DOHH2 (cell line): Measurements from ENCODE around the gene CIAO1.
A peak's percentile ranks its signal among the peaks of the same experiment; 100 is the strongest.
"Not testable (repeated sequence)": the region's sequence is repeated elsewhere in the genome, so short reads cannot be mapped to it uniquely, and the experiment has no call there.

Experiments used
- H3F3A ChIP-seq: fragments of 200-600 bp; sonication (generic), shearing (Covaris generic); 2 replicates; pipeline ENCODE4 v1.6.0; 2016; ENCODE audit warnings: antibody characterized with exemption, mild to moderate bottlenecking; ENCODE audit not compliant: control insufficient read depth, insufficient read depth
- H3K27ac ChIP-seq: fragments of 200-600 bp; sonication (generic); 2 replicates; pipeline ENCODE4 v1.5.1; 2014; ENCODE audit warnings: low read depth, mild to moderate bottlenecking, low read length, moderate library complexity
- H3K27me3 ChIP-seq: fragments of 200-600 bp; sonication (generic); 2 replicates; pipeline ENCODE4 v1.6.1; 2014; ENCODE audit warnings: mild to moderate bottlenecking, low read length, mixed read lengths; ENCODE audit not compliant: control insufficient read depth
- H3K36me3 ChIP-seq: fragments of 200-600 bp; sonication (generic); 2 replicates; pipeline ENCODE4 v1.6.1; 2014; ENCODE audit warnings: mild to moderate bottlenecking, low read length, moderate library complexity, mixed read lengths; ENCODE audit not compliant: control insufficient read depth
- H3K4me1 ChIP-seq: fragments of 200-600 bp; sonication (generic); 2 replicates; pipeline ENCODE4 v1.6.1; 2014; ENCODE audit warnings: mild to moderate bottlenecking, low read length, mixed read lengths; ENCODE audit not compliant: control insufficient read depth
- H3K4me2 ChIP-seq: fragments of 200-600 bp; sonication (generic); 2 replicates; pipeline ENCODE4 v1.6.0; 2014; ENCODE audit warnings: mild to moderate bottlenecking, low read length, moderate library complexity
- H3K4me3 ChIP-seq: fragments of 200-600 bp; sonication (generic); 2 replicates; pipeline ENCODE4 v1.5.1; 2014; ENCODE audit warnings: mild to moderate bottlenecking, low read length, mixed read lengths
- H3K79me2 ChIP-seq: fragments of 200-600 bp; sonication (generic); 2 replicates; pipeline ENCODE4 v1.6.1; 2014; ENCODE audit warnings: mild to moderate bottlenecking, low read length, mixed read lengths; ENCODE audit not compliant: control insufficient read depth
- H3K9me2 ChIP-seq: fragments of 200-600 bp; sonication (generic); replicated peaks from 2 replicates; pipeline ENCODE4 v1.6.1; 2014; ENCODE audit warnings: mild to moderate bottlenecking, low read length, mixed read lengths; ENCODE audit not compliant: control insufficient read depth
- H3K9me3 ChIP-seq: fragments of 200-600 bp; sonication (generic); 2 replicates; pipeline ENCODE4 v1.6.1; 2014; ENCODE audit warnings: antibody characterized with exemption, low read length, mixed read lengths; ENCODE audit not compliant: control insufficient read depth, insufficient read depth
- H4K20me1 ChIP-seq: fragments of 200-600 bp; sonication (generic); 2 replicates; pipeline ENCODE4 v1.6.0; 2014; ENCODE audit warnings: low read depth, mild to moderate bottlenecking, antibody characterized with exemption, low read length, moderate library complexity; ENCODE audit not compliant: control insufficient read depth, insufficient read depth
- EZH2phosphoT487 ChIP-seq: fragments of 200-600 bp; sonication (generic); IDR thresholded peaks from 2 replicates; pipeline ENCODE4 v1.6.1; 2017; ENCODE audit warnings: borderline replicate concordance, mild to moderate bottlenecking, antibody characterized with exemption, low read length, moderate library complexity, mixed read lengths
- TF ChIP-seq, protein P1 (sequence below): fragments of 200-600 bp; sonication (generic); IDR thresholded peaks from one replicate; pipeline ENCODE4 v1.5.1; 2014; ENCODE audit warnings: antibody characterized with exemption, mild to moderate bottlenecking, low read depth, low read length; ENCODE audit not compliant: poor library complexity, severe bottlenecking

The CIAO1 gene

DNA sequence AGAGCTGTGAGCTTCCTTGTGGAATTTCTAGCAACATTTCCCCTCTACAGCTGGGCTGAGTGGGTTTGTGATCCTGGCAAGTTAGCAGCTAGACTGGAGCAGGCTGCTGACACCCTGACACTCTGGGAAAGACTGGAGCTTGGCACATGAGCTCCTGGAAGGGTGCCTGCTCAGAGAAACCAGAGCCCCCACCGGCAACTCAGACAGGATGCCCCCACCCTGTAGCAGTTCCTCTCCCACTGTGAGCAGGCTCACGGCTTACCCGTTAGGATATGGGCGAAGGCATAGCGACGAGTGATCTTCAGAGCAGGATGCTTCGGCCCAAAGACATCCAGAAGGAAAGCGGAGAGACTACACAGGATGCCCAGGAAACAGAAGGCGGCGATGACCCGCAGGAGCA is 11.5 kb upstream of the CIAO1 start:
- no peak overlapping the region for H3K27ac ChIP-seq
- H3K79me2 ChIP-seq = peaks cover 26% of the 10 kb centered on the region
- peaks cover 75% of the 10 kb centered on the region for H3K36me3 ChIP-seq

GRCh38 chr2:96256611-96257113 is 9.4 kb upstream of the CIAO1 start:
- H3K4me2 ChIP-seq = peak overlapping the region; percentile 26; the same call in 1 of the 2 replicates
- H4K20me1 ChIP-seq = peaks cover 10% of the 10 kb centered on the region
- H3K27ac ChIP-seq = no peak overlapping the region
- H3F3A ChIP-seq = no peaks in the 10 kb centered on the region
- H3K27me3 ChIP-seq = no peaks in the 10 kb centered on the region
- no peak overlapping the region for H3K4me3 ChIP-seq
- peaks cover 47% of the 10 kb centered on the region for H3K79me2 ChIP-seq
- H3K9me3 ChIP-seq = no peaks in the 10 kb centered on the region
- H3K9me2 ChIP-seq = no peaks in the 10 kb centered on the region
- peaks cover 29% of the 10 kb centered on the region for H3K4me1 ChIP-seq
- peaks cover 86% of the 10 kb centered on the region for H3K36me3 ChIP-seq
- TF ChIP-seq, protein P1, sequence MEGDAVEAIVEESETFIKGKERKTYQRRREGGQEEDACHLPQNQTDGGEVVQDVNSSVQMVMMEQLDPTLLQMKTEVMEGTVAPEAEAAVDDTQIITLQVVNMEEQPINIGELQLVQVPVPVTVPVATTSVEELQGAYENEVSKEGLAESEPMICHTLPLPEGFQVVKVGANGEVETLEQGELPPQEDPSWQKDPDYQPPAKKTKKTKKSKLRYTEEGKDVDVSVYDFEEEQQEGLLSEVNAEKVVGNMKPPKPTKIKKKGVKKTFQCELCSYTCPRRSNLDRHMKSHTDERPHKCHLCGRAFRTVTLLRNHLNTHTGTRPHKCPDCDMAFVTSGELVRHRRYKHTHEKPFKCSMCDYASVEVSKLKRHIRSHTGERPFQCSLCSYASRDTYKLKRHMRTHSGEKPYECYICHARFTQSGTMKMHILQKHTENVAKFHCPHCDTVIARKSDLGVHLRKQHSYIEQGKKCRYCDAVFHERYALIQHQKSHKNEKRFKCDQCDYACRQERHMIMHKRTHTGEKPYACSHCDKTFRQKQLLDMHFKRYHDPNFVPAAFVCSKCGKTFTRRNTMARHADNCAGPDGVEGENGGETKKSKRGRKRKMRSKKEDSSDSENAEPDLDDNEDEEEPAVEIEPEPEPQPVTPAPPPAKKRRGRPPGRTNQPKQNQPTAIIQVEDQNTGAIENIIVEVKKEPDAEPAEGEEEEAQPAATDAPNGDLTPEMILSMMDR = no peak
- TF ChIP-seq EZH2phosphoT487 = no peak

More for the DNA sequence above, 11.5 kb upstream of the CIAO1 start:
- no peaks in the 10 kb centered on the region for H3F3A ChIP-seq
- TF ChIP-seq, protein P1 = no peak
- no peak for TF ChIP-seq EZH2phosphoT487
- H3K4me2 ChIP-seq = no peak overlapping the region
- no peaks in the 10 kb centered on the region for H4K20me1 ChIP-seq
- H3K4me1 ChIP-seq = peaks cover 12% of the 10 kb centered on the region
- no peaks in the 10 kb centered on the region for H3K27me3 ChIP-seq
- no peak overlapping the region for H3K4me3 ChIP-seq
- no peaks in the 10 kb centered on the region for H3K9me3 ChIP-seq
- H3K9me2 ChIP-seq = no peaks in the 10 kb centered on the region

GRCh38 chr2:96257744-96258143 is 8.3 kb upstream of the CIAO1 start:
- not testable (repeated sequence) for H3K27ac ChIP-seq, H3F3A ChIP-seq, H3K4me2 ChIP-seq, H3K4me3 ChIP-seq, H3K9me2 ChIP-seq, H3K9me3 ChIP-seq, H3K27me3 ChIP-seq, H4K20me1 ChIP-seq
- peaks cover 29% of the 10 kb centered on the region for H3K4me1 ChIP-seq
- H3K79me2 ChIP-seq = peaks cover 58% of the 10 kb centered on the region
- peaks cover 80% of the 10 kb centered on the region for H3K36me3 ChIP-seq

DNA sequence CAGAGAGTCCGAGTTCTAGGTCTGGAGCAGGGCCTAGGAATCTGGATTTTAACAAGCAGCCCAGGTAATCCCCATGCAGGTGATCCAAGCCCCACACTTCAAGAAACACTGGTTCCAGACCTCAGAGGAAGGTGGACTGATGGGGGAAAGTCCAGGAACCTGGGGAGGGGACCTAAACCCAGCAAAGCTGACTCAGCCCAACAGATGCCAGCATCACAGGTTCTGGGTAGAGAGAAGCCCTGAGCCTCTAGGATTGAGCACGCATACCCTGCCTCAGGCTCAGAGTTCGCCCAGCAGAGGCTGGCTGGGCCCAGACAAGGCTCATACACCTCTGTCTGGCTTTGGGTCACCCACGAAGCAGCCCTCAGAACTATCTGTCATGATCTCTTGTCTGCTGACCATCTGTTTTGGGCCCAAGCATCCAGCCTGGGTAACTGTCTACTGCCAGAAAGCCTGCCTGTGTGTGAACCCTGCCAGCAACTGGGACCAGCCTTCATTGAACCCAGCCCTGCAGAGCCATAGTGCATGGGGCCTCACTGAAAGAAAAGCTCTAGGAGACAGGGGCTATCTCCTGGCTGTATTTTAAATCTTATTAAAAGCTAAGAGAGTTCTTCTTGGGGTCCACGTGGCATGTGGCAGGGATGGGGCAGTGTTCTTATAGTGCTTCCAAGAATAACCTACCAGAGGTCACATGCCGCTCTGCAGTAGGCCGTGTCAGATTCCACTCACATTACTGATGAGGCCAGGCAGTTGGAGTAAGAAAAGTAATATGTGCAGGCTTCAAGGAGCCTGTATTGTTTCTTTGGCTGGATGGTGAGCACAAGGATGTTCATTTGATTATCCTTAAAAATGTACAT is 7.6 kb upstream of the CIAO1 start:
- H3K27ac ChIP-seq = no peak overlapping the region
- no peaks in the 10 kb centered on the region for H3K27me3 ChIP-seq
- H4K20me1 ChIP-seq = peaks cover 10% of the 10 kb centered on the region
- no peak for TF ChIP-seq EZH2phosphoT487
- TF ChIP-seq, protein P1 = no peak
- peaks cover 74% of the 10 kb centered on the region for H3K36me3 ChIP-seq
- H3K9me2 ChIP-seq = no peaks in the 10 kb centered on the region
- H3K4me1 ChIP-seq = peaks cover 29% of the 10 kb centered on the region
- no peaks in the 10 kb centered on the region for H3F3A ChIP-seq
- no peaks in the 10 kb centered on the region for H3K9me3 ChIP-seq
- H3K79me2 ChIP-seq = peaks cover 65% of the 10 kb centered on the region
- H3K4me3 ChIP-seq = no peak overlapping the region
- H3K4me2 ChIP-seq = no peak overlapping the region
